ENCODE measurements around the gene PEAK3. TPM values are rescaled to one million over a fixed set of nuclear protein-coding genes. Genes with fewer than 3 reads are reported as not detected.

PEAK3 gene
- total and polyA plus RNA-seq, 10 of the 15 experiments (the other 5 are each of a cell fraction or from before 2014, with no cell fraction given), result 0.03 to 0.10 (median 0.05) TPM; not detected in 7

DNA sequence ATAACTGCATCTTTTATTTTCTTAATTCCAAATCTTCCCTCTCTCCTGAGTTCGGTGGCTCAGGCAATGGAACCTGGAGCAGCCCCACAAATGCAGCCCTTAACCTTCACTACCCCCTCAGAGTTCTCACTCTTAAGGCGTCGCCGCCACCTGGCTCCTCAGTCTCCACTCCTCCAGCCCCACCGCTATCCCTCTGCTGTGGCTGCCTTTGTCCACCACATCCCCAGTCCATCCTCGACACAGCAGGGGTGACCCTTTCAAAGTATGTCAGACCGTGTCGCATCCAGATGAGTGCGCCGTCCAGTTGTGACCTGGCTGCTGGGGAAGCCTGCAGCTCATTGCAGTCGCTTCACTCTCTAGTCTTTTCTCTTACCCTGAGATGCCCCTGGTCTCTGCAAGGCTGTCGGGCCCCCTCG is 47.5 kb upstream of the PEAK3 start:
- Histone ChIP-seq H3K27me3 (replicated peaks in 1 of 2; ENCODE audit: control insufficient read depth in 2 of 2, insufficient read depth in 2 of 2, low read length in 1 of 2) (no peaks in the 10 kb centered on the region), H3K9me3 (replicated peaks; ENCODE audit: control insufficient read depth, insufficient read depth, low read length) (no peaks in the 10 kb centered on the region), H2AFZ (ENCODE audit: control insufficient read depth, low read depth, low read length) (no peak overlapping the region), H3K9ac (ENCODE audit: control insufficient read depth, insufficient read depth, low read length) (peak overlapping the region; percentile 72), H3K4me3 (peak overlapping the region; percentile 90), H4K20me1 (ENCODE audit: control insufficient read depth, insufficient read depth) (0 out of 2 replicates have a peak, but pooled peaks cover 3% of the 10 kb centered on the region), H3K79me2 (ENCODE audit: control insufficient read depth, insufficient read depth, low read length) (peaks cover 60% of the 10 kb centered on the region), H3K36me3 (ENCODE audit: control insufficient read depth in 2 of 2, insufficient read depth in 2 of 2, low read length in 1 of 2) (peaks cover 0 to 1% of the 10 kb centered on the region in 2 experiments; a peak in 3 of 4 replicates), H3K27ac (ENCODE audit: control insufficient read depth, insufficient read depth) (0 out of 2 replicates have a peak overlapping the region, but pooled peaks have one; percentile 76), H3K4me2 (ENCODE audit: control insufficient read depth, insufficient read depth) (peak overlapping the region; percentile 90), H3K4me1 (ENCODE audit: control insufficient read depth, insufficient read depth, low read length) (peaks cover 29% of the 10 kb centered on the region)
- DNase-seq (ENCODE audit: low read depth, low spot score) (no peak), ATAC-seq (no peak), FAIRE-seq (no peak)
- 73% methylated on average over 13 of the region's 13 CpGs for WGBS (ENCODE audit: insufficient coverage, insufficient replicate concordance, low lambda C conversion rate, missing lambda C conversion rate)
- POLR2A ChIA-PET, result interaction anchor here (0.5 to 0.6 kb wide), 2 partner anchors 27 to 679 kb away, joined by 4 to 6 read pairs; no protein-coding TSS in a partner anchor
- CTCF ChIA-PET, result interaction anchor here (1.1 to 1.2 kb wide), 2 partner anchors 63 to 432 kb away, joined by 3 read pairs; no protein-coding TSS in a partner anchor
- RAD21 ChIA-PET (ENCODE audit: unreplicated experiment), result interaction anchor here (0.7 to 0.9 kb wide), 2 partner anchors 64 to 386 kb away, joined by 3 to 4 read pairs; no protein-coding TSS in a partner anchor
- TF ChIP-seq ZNF384 (IDR thresholded peaks at IDR 0.05; ENCODE audit: borderline replicate concordance, low read depth, low read length), result no peak
- no peak for TF ChIP-seq GATAD2B (conservative IDR thresholded peaks at IDR 0.05; ENCODE audit: low read depth)
- no peak for TF ChIP-seq YY1 (IDR thresholded peaks at IDR 0.05; ENCODE audit: low read depth, low read length)
- no peak for TF ChIP-seq BMI1 (IDR thresholded peaks at IDR 0.05; ENCODE audit: borderline replicate concordance)
- TF ChIP-seq MAX (IDR thresholded peaks at IDR 0.05; ENCODE audit: low read depth, low read length), result no peak
- no peak for TF ChIP-seq POLR2A (IDR thresholded peaks at IDR 0.05; ENCODE audit: low read depth, low read length)
- TSS peak; percentile 60 for BruUV-seq (replicated peaks)
- SMC1A ChIA-PET (ENCODE audit: uncharacterized antibody, unreplicated experiment), result interaction anchor here (1.0 kb wide), 1 partner anchor 64 kb away, joined by 3 read pairs; no protein-coding TSS in a partner anchor
- intact Hi-C loops (cut with micrococcal nuclease; ENCODE audit: unreplicated experiment) (loop anchor here (5.0 kb wide), 3 partner anchors 63 to 293 kb away; partner anchors contain the start of genes PLEKHJ1 and SF3A2), in situ Hi-C loops (cut with MboI) (no loop called here)

DNA sequence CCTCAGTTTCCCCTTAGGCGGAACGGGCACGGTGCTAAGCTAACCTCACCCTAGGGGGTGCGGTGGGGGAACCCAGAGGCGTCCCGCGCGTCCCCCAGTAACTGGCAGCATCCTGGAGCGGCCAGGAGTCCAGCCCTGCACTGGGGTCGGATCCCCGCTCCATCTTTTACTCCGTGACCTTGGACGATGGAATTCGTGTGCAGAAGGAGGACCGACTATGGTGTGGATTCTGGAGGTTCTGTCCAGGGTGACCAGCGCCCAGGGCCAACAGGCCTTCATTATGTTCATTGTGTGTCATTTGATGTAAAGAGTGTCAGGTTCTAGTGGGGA is 47.1 kb upstream of the PEAK3 start:
- peak overlapping the region; percentile 76; the same call in 1 of the 2 replicates for H3K27ac ChIP-seq (ENCODE audit: control insufficient read depth, insufficient read depth)
- no peaks in the 10 kb centered on the region for H3K9me3 ChIP-seq (replicated peaks; ENCODE audit: control insufficient read depth, insufficient read depth, low read length)
- FAIRE-seq, result no peak
- WGBS (ENCODE audit: insufficient coverage, insufficient replicate concordance, low lambda C conversion rate, missing lambda C conversion rate), result under 1% methylated on average over 16 of the region's 16 CpGs
- peak overlapping the region; percentile 90 for H3K4me3 ChIP-seq
- peaks cover 63% of the 10 kb centered on the region for H3K79me2 ChIP-seq (ENCODE audit: control insufficient read depth, insufficient read depth, low read length)
- peaks cover 0 to 1% of the 10 kb centered on the region in 2 experiments; a peak in 3 of 4 replicates for H3K36me3 ChIP-seq (ENCODE audit: control insufficient read depth in 2 of 2, insufficient read depth in 2 of 2, low read length in 1 of 2)
- SMC1A ChIA-PET (ENCODE audit: uncharacterized antibody, unreplicated experiment), result interaction anchor here (1.0 kb wide), 1 partner anchor 64 kb away, joined by 3 read pairs; no protein-coding TSS in a partner anchor
- peaks cover 33% of the 10 kb centered on the region for H3K4me1 ChIP-seq (ENCODE audit: control insufficient read depth, insufficient read depth, low read length)
- ATAC-seq, result no peak
- no peaks in the 10 kb centered on the region for H3K27me3 ChIP-seq (replicated peaks in 1 of 2; ENCODE audit: control insufficient read depth in 2 of 2, insufficient read depth in 2 of 2, low read length in 1 of 2)
- intact Hi-C loops (cut with micrococcal nuclease; ENCODE audit: unreplicated experiment) (loop anchor here (5.0 kb wide), 3 partner anchors 63 to 293 kb away; partner anchors contain the start of genes PLEKHJ1 and SF3A2), in situ Hi-C loops (cut with MboI) (no loop called here)
- peak overlapping the region; percentile 72 for H3K9ac ChIP-seq (ENCODE audit: control insufficient read depth, insufficient read depth, low read length)
- BruUV-seq (replicated peaks), result no TSS peak
- H4K20me1 ChIP-seq (ENCODE audit: control insufficient read depth, insufficient read depth), result 0 out of 2 replicates have a peak, but pooled peaks cover 3% of the 10 kb centered on the region
- CTCF ChIA-PET, result interaction anchor here (1.1 to 1.2 kb wide), 2 partner anchors 63 to 432 kb away, joined by 3 read pairs; no protein-coding TSS in a partner anchor
- DNase-seq (ENCODE audit: low read depth, low spot score), result no peak
- H3K4me2 ChIP-seq (ENCODE audit: control insufficient read depth, insufficient read depth), result peak overlapping the region; percentile 90
- RAD21 ChIA-PET (ENCODE audit: unreplicated experiment), result interaction anchor here (0.9 kb wide), 1 partner anchor 64 kb away, joined by 3 read pairs; no protein-coding TSS in a partner anchor
- POLR2A ChIA-PET, result no interaction called here
- no peak overlapping the region for H2AFZ ChIP-seq (ENCODE audit: control insufficient read depth, low read depth, low read length)
- TF ChIP-seq RCOR1 (conservative IDR thresholded peaks at IDR 0.05; ENCODE audit: low read depth, low read length) (no peak), NFXL1 (IDR thresholded peaks at IDR 0.05; ENCODE audit: borderline replicate concordance) (no peak), KAT2A (conservative IDR thresholded peaks at IDR 0.05; ENCODE audit: control insufficient read depth, low read depth, low read length) (no peak), RELA (IDR thresholded peaks at IDR 0.05; ENCODE audit: borderline replicate concordance, partially characterized antibody) (no peak), ZNF274 (IDR thresholded peaks at IDR 0.05; ENCODE audit: insufficient read depth, insufficient read length) (no peak)
- TF ChIP-seq, protein P1, sequence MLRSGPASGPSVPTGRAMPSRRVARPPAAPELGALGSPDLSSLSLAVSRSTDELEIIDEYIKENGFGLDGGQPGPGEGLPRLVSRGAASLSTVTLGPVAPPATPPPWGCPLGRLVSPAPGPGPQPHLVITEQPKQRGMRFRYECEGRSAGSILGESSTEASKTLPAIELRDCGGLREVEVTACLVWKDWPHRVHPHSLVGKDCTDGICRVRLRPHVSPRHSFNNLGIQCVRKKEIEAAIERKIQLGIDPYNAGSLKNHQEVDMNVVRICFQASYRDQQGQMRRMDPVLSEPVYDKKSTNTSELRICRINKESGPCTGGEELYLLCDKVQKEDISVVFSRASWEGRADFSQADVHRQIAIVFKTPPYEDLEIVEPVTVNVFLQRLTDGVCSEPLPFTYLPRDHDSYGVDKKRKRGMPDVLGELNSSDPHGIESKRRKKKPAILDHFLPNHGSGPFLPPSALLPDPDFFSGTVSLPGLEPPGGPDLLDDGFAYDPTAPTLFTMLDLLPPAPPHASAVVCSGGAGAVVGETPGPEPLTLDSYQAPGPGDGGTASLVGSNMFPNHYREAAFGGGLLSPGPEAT (IDR thresholded peaks at IDR 0.05; ENCODE audit: low read depth), result no peak
